GM12878 (cell line): ENCODE data around the gene RNFT2. TPM values are rescaled to one million over a fixed set of nuclear protein-coding genes. Genes with fewer than 3 reads are reported as not detected.

Source experiments
- ATAC-seq: fragments of 200-7000 bp; cut with Tn5 transposase; 3 replicates; pipeline ENCODE4 v1.9.1; 2020; ENCODE audit warnings: mild to moderate bottlenecking, moderate library complexity
- BruUV-seq: library from RNA; stranded (reverse); fragments of 400-500 nt; replicated peaks from 2 replicates; lab custom pipeline; 2021; lab: Mats Ljungman, UMichigan
- CTCF ChIA-PET: fragments of 300-600 bp; sonication (Branson Sonifier 250); formaldehyde crosslinking; extraction: SDS; loops from one replicate; lab custom pipeline; 2021; ENCODE audit warnings: inconsistent platforms; lab: Yijun Ruan, JAX
- POLR2A ChIA-PET: fragments of 350-600 bp; formaldehyde crosslinking; extraction: SDS; loops from one replicate; lab custom pipeline; 2021; ENCODE audit warnings: inconsistent platforms; lab: Charles Lee
- RAD21 ChIA-PET: fragments of 300-600 bp; sonication (Branson Sonifier 250); formaldehyde crosslinking; loops from one replicate; lab custom pipeline; 2023; ENCODE audit warnings: antibody characterized with exemption; ENCODE audit not compliant: unreplicated experiment; lab: Charles Lee
- SMC1A ChIA-PET: fragments of 300-600 bp; sonication (Branson Sonifier 250); formaldehyde crosslinking; loops from one replicate; lab custom pipeline; 2023; ENCODE audit not compliant: unreplicated experiment, uncharacterized antibody; lab: Charles Lee
- DNase-seq: peaks from one replicate; pipeline ENCODE4 v3.0.0-alpha.2; 2011; ENCODE audit warnings: low read depth, low spot score
- FAIRE-seq: peaks from 3 replicates; lab custom pipeline; 2011; peaks lifted over from hg19 to GRCh38; lab: Jason Lieb, UNC
- H2AFZ ChIP-seq: 2 replicates; pipeline ENCODE4 v1.6.0; 2011; ENCODE audit warnings: low read depth, low read length, control low read depth; ENCODE audit not compliant: control insufficient read depth
- H3K27ac ChIP-seq: 2 replicates; pipeline ENCODE4 v1.5.1; 2011; ENCODE audit warnings: control low read depth; ENCODE audit not compliant: control insufficient read depth, insufficient read depth
- H3K27me3 ChIP-seq, 2 experiments: replicated peaks in 1 of 2; 2 replicates each; pipeline versions ENCODE4 v1.6.0 to v1.6.1; 2011; ENCODE audit warnings: low read length in 1 of 2; ENCODE audit not compliant: control insufficient read depth in 2 of 2, insufficient read depth in 2 of 2
- H3K36me3 ChIP-seq, 2 experiments: 2 replicates each; pipeline ENCODE4 v1.5.1; 2011; ENCODE audit warnings: low read length in 1 of 2; ENCODE audit not compliant: control insufficient read depth in 2 of 2, insufficient read depth in 2 of 2
- H3K4me1 ChIP-seq: 2 replicates; pipeline ENCODE4 v1.6.1; 2011; ENCODE audit warnings: mild to moderate bottlenecking, low read length, moderate library complexity, mixed read lengths; ENCODE audit not compliant: control insufficient read depth, insufficient read depth
- H3K4me2 ChIP-seq: 2 replicates; pipeline ENCODE4 v1.6.0; 2011; ENCODE audit warnings: control low read depth; ENCODE audit not compliant: control insufficient read depth, insufficient read depth
- H3K4me3 ChIP-seq: fragments of 200-600 bp; sonication (generic); 2 replicates; pipeline ENCODE4 v1.5.1; 2016
- H3K79me2 ChIP-seq: 2 replicates; pipeline ENCODE4 v1.6.0; 2011; ENCODE audit warnings: low read length; ENCODE audit not compliant: control insufficient read depth, insufficient read depth
- H3K9ac ChIP-seq: 2 replicates; pipeline ENCODE4 v1.8.0; 2011; ENCODE audit warnings: low read length, control low read depth, mixed read lengths; ENCODE audit not compliant: control insufficient read depth, insufficient read depth
- H3K9me3 ChIP-seq: replicated peaks from 3 replicates; pipeline ENCODE4 v1.5.1; 2011; ENCODE audit warnings: mild to moderate bottlenecking, low read length; ENCODE audit not compliant: control insufficient read depth, insufficient read depth
- H4K20me1 ChIP-seq: 2 replicates; pipeline ENCODE4 v1.6.0; 2011; ENCODE audit not compliant: control insufficient read depth, insufficient read depth
- BHLHE40 ChIP-seq, 2 experiments: fragments of 450-650 bp in 1 of 2; IDR thresholded peaks; 2 replicates each; pipeline ENCODE4 v1.6.1; 2011 to 2017; ENCODE audit warnings: low read depth in 2 of 2, borderline replicate concordance in 1 of 2, improper control_type of control experiment in 1 of 2, low read length in 1 of 2, mild to moderate bottlenecking in 1 of 2
- CBFB ChIP-seq: IDR thresholded peaks from 2 replicates; pipeline ENCODE4 v1.6.1; 2016; ENCODE audit warnings: antibody characterized with exemption, low read depth
- DPF2 ChIP-seq: fragments of 450-650 bp; IDR thresholded peaks from 2 replicates; pipeline ENCODE4 v1.6.1; 2017; ENCODE audit warnings: mild to moderate bottlenecking
- FOXM1 ChIP-seq: IDR thresholded peaks from 2 replicates; pipeline ENCODE4 v1.6.1; 2012; ENCODE audit warnings: low read depth, mild to moderate bottlenecking, inconsistent platforms, low read length, moderate library complexity
- HDAC2 ChIP-seq: fragments of 200-600 bp; sonication (generic); IDR thresholded peaks from 2 replicates; pipeline ENCODE4 v1.6.1; 2017
- HDAC6 ChIP-seq: fragments of 200-600 bp; sonication (generic); IDR thresholded peaks from one replicate; pipeline ENCODE4 v1.8.0; 2017; ENCODE audit warnings: antibody characterized with exemption; ENCODE audit not compliant: unreplicated experiment
- HSF1 ChIP-seq: fragments of 150-350 bp; IDR thresholded peaks from 2 replicates; pipeline ENCODE4 v1.6.1; 2014; ENCODE audit warnings: mild to moderate bottlenecking, low read depth, low read length
- KLF5 ChIP-seq: fragments of 450-650 bp; IDR thresholded peaks from 2 replicates; pipeline ENCODE4 v1.6.1; 2014; ENCODE audit warnings: mild to moderate bottlenecking; ENCODE audit not compliant: partially characterized antibody
- NBN ChIP-seq: fragments of 450-650 bp; IDR thresholded peaks from 2 replicates; pipeline ENCODE4 v1.6.1; 2016
- PML ChIP-seq: IDR thresholded peaks from 2 replicates; pipeline ENCODE4 v1.6.1; 2012; ENCODE audit warnings: low read length, inconsistent platforms
- RELA ChIP-seq: fragments of 450-650 bp; IDR thresholded peaks from 2 replicates; pipeline ENCODE4 v1.8.0; 2014; ENCODE audit warnings: borderline replicate concordance; ENCODE audit not compliant: partially characterized antibody
- SMAD5 ChIP-seq: IDR thresholded peaks from 2 replicates; pipeline ENCODE4 v1.6.1; 2016; ENCODE audit warnings: antibody characterized with exemption, low read depth
- SMARCA5 ChIP-seq: fragments of 450-650 bp; IDR thresholded peaks from 2 replicates; pipeline ENCODE4 v1.6.1; 2017; ENCODE audit warnings: mild to moderate bottlenecking
- ZNF592 ChIP-seq: fragments of 450-650 bp; IDR thresholded peaks from 2 replicates; pipeline ENCODE4 v1.6.1; 2017; ENCODE audit warnings: mild to moderate bottlenecking, moderate library complexity
- WGBS: methylation state at CpG from one replicate; pipeline ENCODE4 v1.1.6; 2016; ENCODE audit warnings: low lambda C conversion rate; ENCODE audit not compliant: insufficient replicate concordance, insufficient coverage; ENCODE audit errors: missing lambda C conversion rate; 5-methylcytosine and 5-hydroxymethylcytosine counted together
- in situ Hi-C: fragments of 300-500 bp; cut with MboI; formaldehyde crosslinking; loops from 9 replicates; pipeline ENCODE4 v1.14.3; 2018; ENCODE audit warnings: mixed read lengths
- intact Hi-C: fragments of 100-400 bp; cut with micrococcal nuclease; formaldehyde crosslinking; loops from one replicate; pipeline ENCODE4 v1.14.2; 2022; ENCODE audit not compliant: unreplicated experiment
- polyA plus RNA-seq, 11 experiments: library from polyadenylated mRNA; depleted of rRNA in 4 of 11; unstranded in 6 of 11; stranded (reverse) in 5 of 11; fragments of >200 nt; fragmentation: Nextera tagmentation in 4 of 11; fragmentation: Illumina TruSeq in 1 of 11; extraction: Ambion mirVana in 4 of 11; extraction: Trizol in 1 of 11; gene quantifications; 1 replicate in 1 of 11; 2 replicates in 10 of 11; pipeline versions ENCODE4 v1.2.1 to v1.2.3, GENCODE V29; 2011 to 2016; ENCODE audit warnings: inconsistent platforms in 2 of 11, missing spikeins in 2 of 11, low read depth in 1 of 11
- total RNA-seq, 4 experiments: library from RNA; depleted of rRNA in 3 of 4; stranded (reverse); fragments of >200 nt in 3 of 4; fragmentation: Illumina TruSeq in 1 of 4; extraction: Trizol in 1 of 4; gene quantifications; 2 replicates each; pipeline versions ENCODE4 v1.2.1 to v1.2.3, GENCODE V29; 2013 to 2021
- TF ChIP-seq, protein P1 (sequence below): fragments of 450-650 bp; formaldehyde crosslinking; IDR thresholded peaks from 2 replicates; pipeline ENCODE4 v1.4.0; 2020; ENCODE audit warnings: mild to moderate bottlenecking, moderate library complexity
- TF ChIP-seq, protein P2 (sequence below): IDR thresholded peaks from 2 replicates; pipeline ENCODE4 v1.6.1; 2012; ENCODE audit warnings: low read depth, low read length, improper control_type of control experiment

Gene RNFT2
- total and polyA plus RNA-seq, 10 of the 15 experiments (the other 5 are each of a cell fraction or from before 2014, with no cell fraction given), result 2.5 to 17.3 (median 9.7) TPM

DNA sequence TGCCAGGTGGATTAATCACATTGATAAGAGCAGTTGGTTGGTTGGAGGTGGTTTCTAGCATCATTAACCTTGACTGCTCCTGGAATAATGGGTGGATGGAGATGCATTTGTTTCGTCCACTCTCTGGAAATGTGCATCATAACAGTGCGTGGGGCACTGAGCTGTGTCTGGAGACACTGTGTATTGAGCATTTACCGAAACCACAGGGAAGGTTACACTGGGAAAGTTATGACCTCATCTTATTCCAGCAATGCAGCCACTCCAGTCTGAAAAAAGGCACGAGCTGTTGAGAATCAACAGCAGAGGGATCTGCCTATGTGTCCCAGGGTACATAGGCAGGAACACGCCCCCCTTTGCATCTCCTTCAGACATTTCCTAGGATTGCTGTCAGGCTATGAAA, 27.2 kb downstream of the RNFT2 start:
- FAIRE-seq, result no peak
- DNase-seq, result no peak
- 87% methylated on average over 5 of the region's 5 CpGs for WGBS
- Histone ChIP-seq H3K27ac (no peak overlapping the region), H3K9ac (no peak overlapping the region), H3K4me3 (no peak overlapping the region), H2AFZ (no peak overlapping the region), H3K9me3 (no peaks in the 10 kb centered on the region), H3K4me2 (no peak overlapping the region), H3K79me2 (no peaks in the 10 kb centered on the region), H3K36me3 (peaks cover 0 to 3% of the 10 kb centered on the region in 2 experiments), H4K20me1 (no peaks in the 10 kb centered on the region), H3K27me3 (no peaks in the 10 kb centered on the region), H3K4me1 (no peaks in the 10 kb centered on the region)
- ATAC-seq, result no peak
- RAD21 ChIA-PET, result no interaction called here
- SMC1A ChIA-PET, result no interaction called here
- BruUV-seq, result no TSS peak
- in situ Hi-C loops, result no loop called here
- CTCF ChIA-PET, result interaction anchor here (1.0 kb wide), 1 partner anchor 59 kb away, joined by 3 read pairs; no protein-coding TSS in a partner anchor
- intact Hi-C loops, result no loop called here
- POLR2A ChIA-PET, result no interaction called here
- TF ChIP-seq, protein P1, sequence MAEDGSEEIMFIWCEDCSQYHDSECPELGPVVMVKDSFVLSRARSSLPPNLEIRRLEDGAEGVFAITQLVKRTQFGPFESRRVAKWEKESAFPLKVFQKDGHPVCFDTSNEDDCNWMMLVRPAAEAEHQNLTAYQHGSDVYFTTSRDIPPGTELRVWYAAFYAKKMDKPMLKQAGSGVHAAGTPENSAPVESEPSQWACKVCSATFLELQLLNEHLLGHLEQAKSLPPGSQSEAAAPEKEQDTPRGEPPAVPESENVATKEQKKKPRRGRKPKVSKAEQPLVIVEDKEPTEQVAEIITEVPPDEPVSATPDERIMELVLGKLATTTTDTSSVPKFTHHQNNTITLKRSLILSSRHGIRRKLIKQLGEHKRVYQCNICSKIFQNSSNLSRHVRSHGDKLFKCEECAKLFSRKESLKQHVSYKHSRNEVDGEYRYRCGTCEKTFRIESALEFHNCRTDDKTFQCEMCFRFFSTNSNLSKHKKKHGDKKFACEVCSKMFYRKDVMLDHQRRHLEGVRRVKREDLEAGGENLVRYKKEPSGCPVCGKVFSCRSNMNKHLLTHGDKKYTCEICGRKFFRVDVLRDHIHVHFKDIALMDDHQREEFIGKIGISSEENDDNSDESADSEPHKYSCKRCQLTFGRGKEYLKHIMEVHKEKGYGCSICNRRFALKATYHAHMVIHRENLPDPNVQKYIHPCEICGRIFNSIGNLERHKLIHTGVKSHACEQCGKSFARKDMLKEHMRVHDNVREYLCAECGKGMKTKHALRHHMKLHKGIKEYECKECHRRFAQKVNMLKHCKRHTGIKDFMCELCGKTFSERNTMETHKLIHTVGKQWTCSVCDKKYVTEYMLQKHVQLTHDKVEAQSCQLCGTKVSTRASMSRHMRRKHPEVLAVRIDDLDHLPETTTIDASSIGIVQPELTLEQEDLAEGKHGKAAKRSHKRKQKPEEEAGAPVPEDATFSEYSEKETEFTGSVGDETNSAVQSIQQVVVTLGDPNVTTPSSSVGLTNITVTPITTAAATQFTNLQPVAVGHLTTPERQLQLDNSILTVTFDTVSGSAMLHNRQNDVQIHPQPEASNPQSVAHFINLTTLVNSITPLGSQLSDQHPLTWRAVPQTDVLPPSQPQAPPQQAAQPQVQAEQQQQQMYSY, result no peak
- TF ChIP-seq SMARCA5 (no peak), FOXM1 (no peak), DPF2 (no peak), NBN (no peak), HDAC6 (no peak), ZNF592 (no peak), KLF5 (no peak), PML (no peak), RELA (no peak), SMAD5 (no peak), HDAC2 (no peak), HSF1 (no peak), CBFB (no peak), BHLHE40 (IDR thresholded peaks at IDR 0.05; ENCODE audit: borderline replicate concordance in 1 of 2, low read depth in 2 of 2, low read length in 1 of 2) (no peak)
- TF ChIP-seq, protein P2, sequence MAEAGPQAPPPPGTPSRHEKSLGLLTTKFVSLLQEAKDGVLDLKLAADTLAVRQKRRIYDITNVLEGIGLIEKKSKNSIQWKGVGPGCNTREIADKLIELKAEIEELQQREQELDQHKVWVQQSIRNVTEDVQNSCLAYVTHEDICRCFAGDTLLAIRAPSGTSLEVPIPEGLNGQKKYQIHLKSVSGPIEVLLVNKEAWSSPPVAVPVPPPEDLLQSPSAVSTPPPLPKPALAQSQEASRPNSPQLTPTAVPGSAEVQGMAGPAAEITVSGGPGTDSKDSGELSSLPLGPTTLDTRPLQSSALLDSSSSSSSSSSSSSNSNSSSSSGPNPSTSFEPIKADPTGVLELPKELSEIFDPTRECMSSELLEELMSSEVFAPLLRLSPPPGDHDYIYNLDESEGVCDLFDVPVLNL, result no peak
